HG02870 (cell line): ENCODE measurements around the gene NRAP.
A peak's percentile ranks its signal among the peaks of the same experiment; 100 is the strongest.
"Not testable (repeated sequence)": the region's sequence is repeated elsewhere in the genome, so short reads cannot be mapped to it uniquely, and the experiment has no call there.

Experiments used
- ATAC-seq: cut with Tn5 transposase; IDR thresholded peaks from one replicate; pipeline ENCODE4 v1.9.1; 2021; ENCODE audit warnings: mild to moderate bottlenecking, moderate library complexity; ENCODE audit not compliant: unreplicated experiment

Gene NRAP

DNA sequence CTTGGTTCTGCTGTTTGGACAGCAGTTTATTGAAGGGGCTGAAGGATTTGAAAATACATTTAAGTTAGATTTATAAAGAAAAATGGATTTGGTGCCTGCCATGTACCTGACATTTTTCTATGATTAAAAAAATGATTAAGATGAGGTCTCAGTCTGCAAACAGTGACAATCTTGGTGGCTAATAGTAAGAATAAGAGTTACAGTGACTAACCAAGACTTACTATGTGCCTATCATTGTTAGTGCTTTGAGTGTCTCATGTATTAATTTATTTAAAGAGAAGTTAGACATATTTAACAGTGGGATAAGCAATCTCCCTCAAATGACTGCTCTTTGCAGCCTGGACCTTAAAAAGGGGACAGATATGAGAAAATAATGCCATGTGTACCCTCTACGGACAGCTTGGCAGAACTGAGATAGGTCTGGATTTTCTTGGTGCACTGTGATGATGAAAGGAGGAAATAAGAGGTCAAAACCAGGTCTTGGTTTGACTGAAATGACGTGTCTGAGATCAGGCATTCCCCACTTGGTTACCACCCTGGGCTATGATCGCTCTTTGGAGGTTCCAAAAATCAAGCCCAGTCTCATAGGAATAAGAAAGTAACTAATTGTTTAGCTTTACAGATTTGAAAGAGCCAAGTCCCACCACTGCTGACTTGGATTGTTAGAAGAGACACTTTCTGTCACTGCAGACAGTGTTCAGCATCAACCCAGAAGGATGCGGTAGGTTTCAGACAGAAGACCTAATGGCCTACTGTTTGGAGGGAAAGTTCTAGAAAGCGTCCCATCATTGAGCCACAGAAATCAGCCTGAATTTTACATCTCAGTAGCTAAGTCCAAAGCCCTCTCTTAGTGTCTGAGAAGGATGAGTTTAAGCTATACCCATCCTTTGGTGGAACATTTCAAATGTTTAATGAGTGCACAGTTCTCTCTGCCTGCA, 18.0 kb upstream of the NRAP start:
- ATAC-seq: peak; percentile 62

DNA sequence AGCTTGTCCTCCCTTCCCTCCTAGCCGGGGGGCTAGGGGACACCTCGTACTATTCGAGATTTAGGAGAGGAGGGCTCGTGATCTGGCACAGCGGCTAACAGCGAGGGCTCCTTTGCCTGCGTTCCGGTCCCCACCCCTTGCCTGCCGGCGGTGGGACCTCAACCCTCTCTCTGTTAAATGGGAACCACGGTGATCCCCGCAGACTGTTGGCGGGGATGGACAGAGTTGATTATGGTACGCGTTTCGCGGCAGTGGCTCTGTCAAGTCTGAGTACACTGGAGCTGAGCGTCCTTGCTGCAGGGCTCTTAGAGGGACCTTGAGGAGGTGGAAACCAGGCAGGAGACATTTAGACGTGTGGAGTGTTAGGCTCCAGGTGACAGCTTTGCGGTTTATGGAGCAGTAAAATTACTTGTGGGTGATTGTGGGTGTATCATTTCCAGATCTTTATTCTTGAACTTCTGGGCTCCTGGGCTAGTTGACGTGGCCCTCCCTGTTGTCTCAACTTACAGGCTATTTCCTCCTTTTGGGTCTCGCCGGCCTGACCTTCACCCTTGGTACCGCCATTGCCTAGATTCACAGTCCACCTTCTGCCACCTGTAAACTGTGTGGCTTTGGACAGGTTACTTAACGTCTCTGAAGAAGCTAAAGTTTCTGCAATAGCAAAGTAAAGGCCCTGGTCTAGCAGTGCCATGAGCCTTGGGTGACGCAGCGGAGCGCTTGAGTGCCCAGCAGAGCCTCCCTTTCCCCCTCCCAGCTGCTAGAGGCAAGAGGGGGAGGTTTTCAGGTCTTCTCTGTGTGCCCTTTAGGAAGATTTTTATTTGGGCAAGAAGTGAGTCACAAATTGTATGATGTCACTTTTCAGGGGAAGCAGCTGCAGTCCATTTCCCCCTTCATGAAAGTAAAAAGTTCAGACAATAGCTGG, 16.6 kb upstream of the NRAP start:
- ATAC-seq: peak; percentile 5

DNA sequence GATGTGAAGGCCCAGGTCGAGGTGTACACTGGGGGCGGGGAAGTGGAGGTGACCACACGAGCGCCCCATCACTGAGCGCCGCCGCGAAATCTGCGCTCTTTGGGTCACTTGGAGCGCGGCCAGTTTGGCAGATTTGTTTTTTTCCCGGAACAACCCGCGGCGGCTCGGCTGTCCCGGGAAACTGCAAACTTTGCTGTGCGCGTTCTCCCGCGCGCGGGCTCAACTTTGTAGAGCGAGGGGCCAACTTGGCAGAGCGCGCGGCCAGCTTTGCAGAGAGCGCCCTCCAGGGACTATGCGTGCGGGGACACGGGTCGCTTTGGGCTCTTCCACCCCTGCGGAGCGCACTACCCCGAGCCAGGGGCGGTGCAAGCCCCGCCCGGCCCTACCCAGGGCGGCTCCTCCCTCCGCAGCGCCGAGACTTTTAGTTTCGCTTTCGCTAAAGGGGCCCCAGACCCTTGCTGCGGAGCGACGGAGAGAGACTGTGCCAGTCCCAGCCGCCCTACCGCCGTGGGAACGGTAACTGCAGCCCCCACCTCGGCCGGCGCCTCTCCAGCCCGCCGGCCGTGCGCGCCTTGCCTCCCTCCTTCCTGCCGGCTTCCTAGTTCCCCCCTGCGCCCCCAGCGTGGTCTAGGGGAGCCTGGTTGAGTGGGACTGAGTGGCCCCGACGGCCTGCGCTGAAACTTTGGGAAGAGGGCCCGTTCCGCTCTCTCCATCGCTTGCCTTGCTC, 15.8 kb upstream of the NRAP start, which contains the start of gene CASP7:
Gene CASP7 (plus strand): TSS at position 450 of the 727 bp plus-strand sequence. CDS start 17,582 bp downstream, outside the sequence.
- ATAC-seq: peak; percentile 54

DNA sequence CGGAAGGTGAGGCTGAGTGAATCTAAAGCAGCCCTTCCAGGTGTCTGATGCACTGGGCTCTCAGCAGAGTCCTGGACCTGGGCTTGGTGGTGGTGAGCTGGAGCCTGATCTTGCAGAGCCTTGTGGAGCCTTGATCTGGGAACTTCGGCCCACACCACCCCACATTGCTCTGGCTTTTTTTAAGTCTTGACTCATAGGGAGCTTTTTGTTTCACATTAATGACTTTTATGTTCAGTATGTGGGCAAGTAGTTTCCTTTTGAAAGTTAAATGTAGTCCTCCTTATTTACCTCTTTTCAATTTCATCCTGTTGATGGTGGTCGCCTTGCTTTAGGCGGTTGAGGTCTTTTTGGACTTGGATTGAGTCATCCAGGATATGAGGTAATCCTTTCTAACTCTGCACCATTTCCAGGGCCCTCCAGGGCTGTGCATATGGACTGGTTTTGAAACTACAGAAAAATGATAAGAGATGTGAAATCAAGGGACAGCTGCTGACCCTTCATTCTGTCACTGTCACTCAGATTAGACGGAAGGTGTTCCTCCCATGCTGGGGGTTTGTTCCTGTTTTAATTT, 2.9 kb upstream of the NRAP start:
- peak; percentile 74 for ATAC-seq

DNA sequence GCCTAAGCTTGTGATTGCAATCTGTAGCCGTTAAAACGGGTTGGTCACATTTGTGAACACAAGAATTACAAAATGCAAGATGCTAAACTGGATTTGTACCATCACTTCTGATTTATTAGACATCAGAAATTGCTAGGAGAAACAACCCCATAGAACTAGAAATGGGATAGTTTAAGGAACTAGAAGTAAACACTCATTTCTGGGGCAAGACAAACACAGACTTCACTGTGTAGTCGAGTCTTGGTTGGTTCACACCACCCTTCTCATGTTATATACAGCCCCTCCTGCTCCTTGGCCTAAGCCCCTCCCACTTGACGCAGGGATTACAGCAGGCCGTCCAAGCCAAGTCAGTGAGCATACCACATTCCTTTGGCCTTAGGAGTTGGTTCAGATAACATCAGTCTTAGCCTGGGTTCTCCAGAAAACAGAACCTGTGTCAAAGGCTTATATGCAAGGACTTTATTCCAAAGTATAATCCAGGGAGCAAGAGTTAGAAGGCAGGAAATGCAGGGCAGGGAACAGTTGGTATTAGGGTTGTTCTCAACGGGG, 2.0 kb upstream of the NRAP start:
- no peak for ATAC-seq

DNA sequence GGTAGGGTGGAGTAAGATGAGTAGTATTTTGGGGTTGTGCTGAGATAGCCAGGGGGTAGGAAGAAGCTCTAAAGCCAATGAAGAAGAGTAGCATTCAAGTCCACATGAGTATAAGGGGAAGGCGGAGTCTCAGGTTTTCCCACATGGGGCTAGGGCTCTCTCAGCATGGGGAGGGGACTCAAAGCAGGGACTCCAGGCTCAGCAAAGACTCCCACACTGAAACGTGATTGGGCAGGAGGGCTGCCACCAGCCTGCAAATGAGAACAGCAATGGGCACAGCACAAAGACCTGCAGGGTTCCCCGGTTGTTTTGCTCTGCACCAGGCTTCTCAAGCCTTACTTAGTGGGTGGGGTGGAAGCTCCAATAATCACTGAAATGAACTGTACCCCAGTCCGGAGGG, 1.5 kb upstream of the NRAP start:
- ATAC-seq: no peak

DNA sequence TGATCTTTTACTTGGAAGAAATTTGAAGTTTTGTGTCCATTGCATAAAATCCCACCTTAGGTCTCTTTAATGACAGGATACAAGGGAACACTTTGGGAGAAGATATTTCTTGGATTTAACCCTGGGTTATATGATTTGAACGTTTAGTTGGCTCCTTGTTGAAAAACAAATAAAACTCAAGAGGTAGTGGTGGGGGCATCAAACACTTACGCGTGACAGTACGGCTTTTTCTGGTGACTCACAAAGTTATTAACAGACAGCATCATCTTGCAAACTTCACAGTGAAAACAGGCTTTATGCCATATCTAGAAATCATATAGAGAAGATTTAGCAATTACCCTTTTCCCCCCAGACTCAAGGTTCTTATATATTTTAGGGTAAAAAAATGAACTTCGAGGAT, 699 bp downstream of the NRAP start:
- ATAC-seq: no peak

DNA sequence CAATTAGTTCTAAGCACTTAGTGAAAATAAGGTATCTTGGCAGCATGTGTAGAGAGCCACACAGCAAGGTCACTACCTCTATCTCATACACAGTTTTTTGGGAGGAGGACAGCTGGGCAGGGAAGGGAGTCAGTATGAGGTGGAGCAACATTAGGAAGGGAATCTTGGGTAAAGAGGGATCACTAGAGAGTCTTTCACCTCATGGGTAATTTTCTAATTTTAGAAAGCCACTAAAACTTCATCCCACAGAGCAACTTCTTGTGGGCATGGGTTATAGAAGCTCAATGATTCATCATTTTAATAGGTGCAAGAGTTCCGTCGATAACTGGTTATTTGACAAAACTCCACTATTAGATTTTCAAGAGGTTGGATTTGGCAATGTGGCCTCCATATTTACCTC, 2.5 kb downstream of the NRAP start:
- no peak for ATAC-seq

DNA sequence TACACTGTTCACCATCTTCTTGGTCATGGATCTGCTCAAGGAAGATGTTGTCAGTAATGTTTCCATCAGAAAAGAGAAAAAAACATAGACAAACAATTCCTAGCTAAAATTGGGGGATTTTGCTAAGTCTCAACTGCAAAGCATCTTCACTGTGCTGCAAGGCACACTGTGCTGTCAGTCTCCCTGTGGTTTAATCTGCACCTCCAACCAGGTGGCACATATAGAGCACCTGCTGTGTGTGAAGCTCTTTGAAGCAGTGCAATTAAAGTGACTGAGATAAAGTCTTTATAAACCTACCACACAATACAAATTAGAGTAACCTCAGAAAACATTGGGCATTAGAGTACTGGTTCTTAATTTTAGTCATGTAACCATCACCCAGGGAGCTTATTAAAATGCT, 6.3 kb downstream of the NRAP start:
- ATAC-seq: no peak

DNA sequence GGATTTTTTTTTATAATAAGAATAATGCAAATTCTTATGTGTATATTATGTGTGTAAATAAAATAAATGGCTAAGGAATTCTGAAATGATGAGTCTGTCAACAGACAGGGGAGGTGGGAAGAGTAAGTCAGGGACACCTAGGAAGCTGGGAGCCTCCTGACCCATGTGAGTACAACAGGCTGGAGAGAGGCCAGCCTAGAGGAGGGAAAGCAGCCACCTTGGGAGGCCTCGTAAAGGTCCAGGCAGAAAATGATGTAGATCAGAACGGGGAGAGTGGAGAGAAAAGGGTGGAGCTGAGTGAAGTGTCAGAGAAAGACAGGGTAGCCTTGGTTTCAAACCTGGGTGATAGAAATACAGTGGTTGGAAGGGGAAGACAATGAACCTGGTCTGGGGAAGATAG, 6.9 kb downstream of the NRAP start:
- ATAC-seq: no peak

DNA sequence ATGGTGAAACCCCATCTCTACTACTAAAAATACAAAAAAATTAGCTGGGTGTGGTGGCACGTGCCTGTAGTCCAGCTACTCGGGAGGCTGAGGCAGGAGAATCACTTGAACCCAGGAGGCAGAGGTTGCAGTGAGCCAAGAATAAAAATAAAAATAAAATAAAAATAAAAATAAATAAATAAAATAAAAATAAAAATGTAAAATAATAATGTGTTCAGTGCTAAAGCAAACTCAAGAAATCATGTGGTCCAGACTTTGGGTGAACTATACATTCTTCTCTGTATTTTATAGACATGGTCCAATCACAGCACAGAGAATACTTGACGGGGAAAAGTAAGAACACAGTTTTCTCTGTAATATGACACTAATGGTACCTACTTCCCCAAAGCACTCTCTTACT, 11.4 kb downstream of the NRAP start:
- ATAC-seq: not testable (repeated sequence)

DNA sequence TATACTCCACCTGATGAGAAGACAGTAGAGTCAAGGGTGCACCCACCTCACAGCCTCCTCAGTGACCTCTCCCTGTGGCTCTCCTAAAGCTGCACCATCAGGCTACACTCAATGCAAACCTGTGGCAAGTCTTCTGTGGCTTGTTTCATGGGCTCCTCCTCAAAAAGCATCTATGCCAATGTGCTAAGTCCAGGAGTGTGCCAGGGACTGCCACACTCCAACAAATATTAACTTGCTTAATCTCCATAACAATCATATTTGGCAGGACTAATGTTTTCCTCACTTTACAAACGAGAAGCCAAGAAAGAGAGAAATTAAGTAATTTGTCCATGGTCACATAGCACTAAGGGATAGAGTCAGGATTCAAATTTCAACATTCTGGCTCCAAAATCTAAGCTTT, 11.9 kb downstream of the NRAP start:
- no peak for ATAC-seq

DNA sequence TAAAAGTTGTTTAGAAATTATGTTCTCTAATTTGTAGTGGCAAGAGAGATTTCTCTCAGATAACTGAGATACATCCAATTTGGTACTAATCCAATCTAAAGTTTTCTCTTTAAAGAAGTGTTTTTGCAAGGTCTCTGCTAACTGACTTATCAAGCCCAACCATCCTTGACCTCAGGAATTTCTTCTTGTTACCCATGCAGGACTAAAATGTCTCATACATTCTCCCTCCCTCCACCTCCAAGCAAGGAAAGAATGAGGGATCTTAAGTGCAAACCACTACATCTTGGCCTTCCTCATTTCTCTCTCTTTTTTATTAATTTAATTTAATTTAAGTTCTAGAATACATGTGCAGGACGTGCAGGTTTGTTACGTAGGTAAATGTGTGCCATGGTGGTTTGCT, 12.8 kb downstream of the NRAP start:
- no peak for ATAC-seq

DNA sequence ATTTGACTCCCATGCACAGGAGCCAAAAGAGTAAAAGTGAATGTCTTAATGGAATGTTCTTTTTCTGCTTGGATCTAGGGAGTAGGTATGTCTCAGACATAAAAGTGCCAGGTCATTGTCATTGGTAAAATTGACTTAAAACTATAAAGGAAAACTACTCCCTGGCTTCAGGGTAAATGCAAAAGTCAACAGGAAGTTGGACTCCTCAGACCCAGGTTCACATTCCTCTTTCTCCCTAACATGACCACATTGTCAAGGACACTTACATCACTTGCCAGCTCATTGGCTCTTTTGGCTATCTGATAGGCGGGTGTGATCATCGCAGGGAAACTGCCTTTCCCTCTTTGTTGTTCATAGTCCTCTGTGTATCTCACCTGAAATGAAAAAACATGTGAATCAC, 13.7 kb downstream of the NRAP start:
- no peak for ATAC-seq

DNA sequence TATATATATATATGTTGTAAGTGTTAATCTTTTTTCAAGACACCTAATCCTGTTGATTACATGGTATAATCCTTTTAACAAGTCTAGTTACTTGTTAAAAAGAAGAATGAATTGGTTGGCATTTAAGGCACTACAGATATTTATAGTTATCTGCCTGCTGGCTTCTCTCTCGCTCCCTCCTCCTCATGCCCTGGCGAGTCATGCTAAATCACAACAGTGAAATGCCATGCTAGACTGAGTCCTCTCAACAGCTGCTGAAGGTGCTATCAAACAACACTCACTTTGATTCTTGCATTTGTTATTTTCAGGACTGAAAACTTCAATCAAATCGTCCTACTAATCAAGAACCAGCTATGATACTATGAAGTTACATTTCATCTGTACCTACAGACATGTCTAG, 15.4 kb downstream of the NRAP start:
- no peak for ATAC-seq

DNA sequence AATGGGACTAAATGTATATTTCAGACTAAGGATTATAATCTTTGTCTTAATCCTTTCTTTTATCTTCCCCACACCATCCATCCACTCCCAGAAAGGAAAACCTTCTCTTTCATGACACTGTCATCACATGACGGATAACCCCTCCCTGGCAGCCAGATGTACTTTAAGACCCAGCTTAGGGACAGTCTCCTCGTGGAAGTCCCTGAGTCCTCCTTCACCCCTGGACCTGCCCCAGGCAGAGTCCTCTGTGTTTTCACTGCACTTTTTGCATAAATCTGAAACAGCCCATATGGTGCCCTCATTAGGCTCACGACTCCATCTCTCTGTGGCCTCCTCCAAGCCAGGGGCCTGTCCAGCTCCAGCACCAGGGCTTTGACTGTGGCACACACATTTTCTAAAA, 16.0 kb downstream of the NRAP start:
- no peak for ATAC-seq

DNA sequence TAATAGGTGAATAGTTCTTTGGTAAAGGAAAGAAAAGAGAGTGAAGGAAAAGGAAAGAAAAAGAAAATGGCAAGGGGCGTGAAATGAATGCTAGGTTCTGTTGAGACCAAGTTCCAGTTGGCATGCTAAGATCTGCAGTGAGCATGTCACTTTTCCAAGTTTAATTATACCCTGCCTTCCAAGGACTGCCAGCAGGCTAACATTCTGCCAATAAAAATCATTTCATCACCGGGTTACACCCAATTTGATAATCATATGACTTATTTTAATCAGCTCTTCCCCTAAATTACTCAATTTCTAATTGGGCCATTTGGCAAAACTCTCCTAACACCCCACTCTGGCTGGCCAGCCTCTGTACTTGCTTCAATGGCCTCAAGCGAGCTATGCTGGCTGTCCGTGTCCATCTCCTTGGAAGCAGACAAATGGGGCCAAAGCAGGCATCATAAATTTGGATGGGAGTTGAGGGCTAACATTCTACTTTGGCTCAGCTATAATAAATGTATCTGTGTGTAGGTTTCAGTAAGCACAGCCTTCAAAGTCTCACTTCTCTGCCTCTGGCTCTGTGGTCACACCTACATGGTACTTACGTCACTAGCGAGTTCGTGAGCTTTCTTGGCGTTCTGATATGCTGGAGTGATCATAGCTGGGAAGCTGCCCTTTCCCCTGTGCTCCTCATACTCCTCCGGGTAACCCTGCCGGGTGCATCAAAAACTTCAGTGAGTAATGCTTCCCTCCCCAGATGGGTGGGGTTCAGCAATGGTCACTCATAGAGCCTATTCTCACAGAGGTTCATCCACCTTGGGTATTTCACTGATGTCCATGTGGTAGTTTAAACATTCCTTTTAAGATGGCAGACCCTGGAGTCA, 17.3 kb downstream of the NRAP start:
- ATAC-seq: no peak

DNA sequence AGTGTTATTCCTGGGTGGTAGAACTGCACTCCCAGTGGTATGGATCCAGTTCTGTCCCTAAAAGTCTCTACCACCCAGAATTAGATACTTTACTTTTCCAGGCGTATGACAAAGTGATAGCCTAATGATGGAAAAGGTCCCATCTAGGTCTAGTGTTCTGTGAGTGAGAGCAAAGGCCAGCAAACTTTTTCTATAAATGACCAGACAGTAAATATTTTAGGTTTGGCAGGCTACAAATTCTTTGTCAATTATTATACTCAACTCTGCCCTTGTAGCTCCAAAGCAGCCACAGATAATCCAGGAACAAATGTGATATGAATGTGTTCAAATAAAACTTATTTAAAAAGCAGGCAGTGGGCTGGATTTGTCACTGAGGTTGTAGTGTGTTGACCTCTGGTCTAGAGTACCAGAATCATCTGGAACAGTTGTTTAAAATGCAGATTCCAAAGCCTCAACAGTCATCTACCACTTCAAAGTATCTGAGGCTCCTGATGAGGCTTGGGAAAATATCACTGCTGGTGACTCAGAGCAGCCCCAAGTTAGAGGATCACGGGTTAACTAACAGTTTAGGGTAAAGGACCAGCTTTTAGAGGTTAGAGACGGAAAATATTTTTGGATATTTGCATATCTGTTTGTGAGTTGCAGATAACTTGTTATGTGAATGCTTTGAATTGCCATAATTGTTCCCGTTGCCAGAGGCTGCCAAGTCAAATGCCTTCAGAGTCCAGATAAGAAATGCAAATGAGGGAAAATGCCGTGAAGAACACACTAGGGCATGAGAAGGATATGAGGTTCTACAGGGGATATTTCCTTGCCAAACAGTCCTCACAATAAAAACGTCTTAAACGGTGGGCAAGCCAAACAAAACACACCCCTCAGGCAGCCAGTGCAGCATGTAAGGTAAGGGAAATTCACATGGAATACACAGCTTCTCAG, 19.4 kb downstream of the NRAP start:
- ATAC-seq: no peak
